ENCODE data around the gene KNDC1. TPM values are rescaled to one million over a fixed set of nuclear protein-coding genes. Genes with fewer than 3 reads are reported as not detected.

The KNDC1 gene
- total and polyA plus RNA-seq, 2 of the 4 experiments (the other 2 are of a cell fraction) = 0.18 to 1.1 TPM

DNA sequence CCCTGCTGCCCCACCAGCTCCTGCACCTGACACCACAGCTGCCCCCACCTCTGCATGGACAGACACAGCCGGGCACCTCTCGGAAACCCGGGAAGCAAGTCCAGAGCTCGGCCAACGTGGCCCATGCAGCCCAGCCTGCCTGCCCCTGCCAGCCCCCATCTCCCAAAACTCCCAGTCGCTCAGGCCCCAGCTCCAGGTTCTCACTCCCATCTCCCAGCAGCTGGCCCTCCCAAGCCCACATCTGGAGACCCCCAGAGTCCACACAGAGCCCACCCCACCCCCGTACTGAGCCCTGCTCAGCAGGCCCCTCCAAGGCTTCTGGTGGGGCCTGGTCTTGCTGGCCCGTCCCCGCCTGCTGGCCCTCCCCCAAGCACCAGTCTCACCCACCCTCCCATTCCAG, 37.8 kb downstream of the KNDC1 start:
- WGBS, 2 experiments (ENCODE audit: extremely low coverage in 2 of 2, insufficient read length in 1 of 2) = 82% methylated on average over 4 of the region's 9 CpGs; no CpG with 5 or more reads in 1 of the 2 experiments
- DNase-seq (no peak), ATAC-seq (ENCODE audit: low read depth) (no peak)
- Histone ChIP-seq H3K4me1 (ENCODE audit: control insufficient read depth, insufficient read depth, low read length) (no peaks in the 10 kb centered on the region), H3K27ac (ENCODE audit: insufficient read depth, low read length) (no peak overlapping the region), H2AK5ac (ENCODE audit: low read depth, low read length) (no peak overlapping the region), H2AK9ac (replicated peaks; ENCODE audit: low read depth, low read length, poor library complexity) (no peak overlapping the region), H3K14ac (replicated peaks; ENCODE audit: low read depth, low read length) (no peak overlapping the region), H3K4me2 (ENCODE audit: low read depth, low read length) (no peak overlapping the region), H3K79me1 (ENCODE audit: low read depth in 1 of 2, low read length in 2 of 2) (no peaks in the 10 kb centered on the region), H2BK20ac (ENCODE audit: low read depth, low read length) (no peak overlapping the region), H4K91ac (ENCODE audit: insufficient read depth, low read depth, low read length) (no peak overlapping the region), H2BK15ac (ENCODE audit: low read depth, low read length) (no peak overlapping the region), H2BK120ac (ENCODE audit: low read depth, low read length) (no peak overlapping the region), H4K20me1 (ENCODE audit: insufficient read depth, low read length) (no peaks in the 10 kb centered on the region), H3K23ac (ENCODE audit: low read depth, low read length) (no peak overlapping the region), H3K9ac (ENCODE audit: low read depth, low read length) (no peak overlapping the region), H3K9me3 (ENCODE audit: control insufficient read depth, insufficient read depth, low read length) (no peaks in the 10 kb centered on the region), H4K5ac (ENCODE audit: low read depth, low read length) (no peak overlapping the region), H3K56ac (ENCODE audit: extremely low read depth, insufficient read depth, low read length) (no peak overlapping the region), H4K8ac (ENCODE audit: low read depth in 2 of 2, low read length in 2 of 2) (no peak overlapping the region), H3K9me1 (ENCODE audit: insufficient read depth, low read length) (no peaks in the 10 kb centered on the region), H3K36me3 (ENCODE audit: control insufficient read depth, insufficient read depth, low read length) (no peaks in the 10 kb centered on the region), H3K4me3 (ENCODE audit: insufficient read depth, low read depth, low read length) (no peak overlapping the region), H3K18ac (ENCODE audit: low read depth, low read length) (no peak overlapping the region), H3K27me3 (ENCODE audit: control insufficient read depth, insufficient read depth, low read length) (no peaks in the 10 kb centered on the region), H3K4ac (ENCODE audit: low read depth, low read length) (no peak overlapping the region), H2BK5ac (ENCODE audit: low read depth, low read length, poor library complexity, severe bottlenecking) (no peak overlapping the region), H2AFZ (replicated peaks; ENCODE audit: low read length, poor library complexity) (no peak overlapping the region)
- ChIA-PET POLR2A (ENCODE audit: unreplicated experiment) (no interaction called here), CTCF (no interaction called here)
- TF ChIP-seq, protein P1, sequence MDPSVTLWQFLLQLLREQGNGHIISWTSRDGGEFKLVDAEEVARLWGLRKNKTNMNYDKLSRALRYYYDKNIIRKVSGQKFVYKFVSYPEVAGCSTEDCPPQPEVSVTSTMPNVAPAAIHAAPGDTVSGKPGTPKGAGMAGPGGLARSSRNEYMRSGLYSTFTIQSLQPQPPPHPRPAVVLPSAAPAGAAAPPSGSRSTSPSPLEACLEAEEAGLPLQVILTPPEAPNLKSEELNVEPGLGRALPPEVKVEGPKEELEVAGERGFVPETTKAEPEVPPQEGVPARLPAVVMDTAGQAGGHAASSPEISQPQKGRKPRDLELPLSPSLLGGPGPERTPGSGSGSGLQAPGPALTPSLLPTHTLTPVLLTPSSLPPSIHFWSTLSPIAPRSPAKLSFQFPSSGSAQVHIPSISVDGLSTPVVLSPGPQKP (IDR thresholded peaks at IDR 0.05; ENCODE audit: borderline replicate concordance, low read depth, low read length) = no peak
- TF ChIP-seq SMC3 (IDR thresholded peaks at IDR 0.05; ENCODE audit: low read depth, low read length) (no peak), CEBPB (IDR thresholded peaks at IDR 0.05; ENCODE audit: low read depth, low read length) (no peak), POLR2A (IDR thresholded peaks at IDR 0.05; ENCODE audit: low read depth, low read length) (no peak), FOS (IDR thresholded peaks at IDR 0.05; ENCODE audit: low read depth, low read length) (no peak), RFX5 (IDR thresholded peaks at IDR 0.05; ENCODE audit: low read depth, low read length) (no peak), RAD21 (IDR thresholded peaks at IDR 0.05; ENCODE audit: low read length) (no peak)
- in situ Hi-C loops (cut with MboI; ENCODE audit: low sequenced_read_pairs) (no loop called here), intact Hi-C loops (cut with micrococcal nuclease) (no loop called here), dilution Hi-C loops (cut with HindIII; ENCODE audit: low sequenced_read_pairs, unreplicated experiment) (no loop called here)
- BruUV-seq (replicated peaks) = no TSS peak
